ENCODE results near the gene ANKZF1.

ANKZF1 gene

DNA sequence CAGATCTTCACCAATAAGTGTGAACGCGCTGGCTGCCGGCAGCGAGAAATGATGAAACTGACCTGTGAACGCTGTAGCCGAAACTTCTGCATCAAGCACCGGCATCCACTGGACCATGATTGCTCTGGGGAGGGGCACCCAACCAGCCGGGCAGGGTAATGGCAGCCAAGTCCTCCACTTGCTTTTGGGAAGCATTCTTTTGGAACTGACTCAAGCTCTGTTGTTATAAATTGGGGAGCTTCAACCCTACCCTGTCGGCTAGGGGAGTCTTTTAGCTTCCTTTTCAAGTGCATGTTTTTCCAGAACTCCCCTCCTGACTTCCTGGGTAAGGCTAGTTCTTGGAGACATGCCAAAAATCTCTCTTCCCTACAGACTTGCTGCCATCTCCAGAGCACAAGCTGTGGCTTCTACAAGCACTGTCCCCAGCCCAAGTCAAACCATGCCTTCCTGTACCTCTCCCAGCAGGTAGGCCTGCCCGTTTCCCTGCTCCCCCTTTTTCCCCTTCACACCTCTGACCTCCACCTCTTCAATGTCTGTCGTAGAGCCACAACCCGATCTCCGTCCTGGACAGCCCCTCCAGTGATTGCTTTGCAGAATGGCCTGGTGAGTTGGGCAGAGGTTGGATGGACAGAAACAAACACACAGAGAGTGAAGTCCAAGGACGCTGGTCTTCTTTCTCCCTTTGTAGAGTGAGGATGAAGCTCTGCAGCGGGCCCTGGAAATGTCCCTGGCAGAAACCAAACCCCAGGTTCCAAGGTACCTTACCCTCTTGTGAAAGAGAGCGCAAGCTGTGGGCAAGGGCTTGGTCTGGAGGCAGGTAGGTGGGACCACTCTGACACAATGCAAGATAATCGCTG, 21.5 kb upstream of the ANKZF1 start:
- DNase-seq: no peak

DNA sequence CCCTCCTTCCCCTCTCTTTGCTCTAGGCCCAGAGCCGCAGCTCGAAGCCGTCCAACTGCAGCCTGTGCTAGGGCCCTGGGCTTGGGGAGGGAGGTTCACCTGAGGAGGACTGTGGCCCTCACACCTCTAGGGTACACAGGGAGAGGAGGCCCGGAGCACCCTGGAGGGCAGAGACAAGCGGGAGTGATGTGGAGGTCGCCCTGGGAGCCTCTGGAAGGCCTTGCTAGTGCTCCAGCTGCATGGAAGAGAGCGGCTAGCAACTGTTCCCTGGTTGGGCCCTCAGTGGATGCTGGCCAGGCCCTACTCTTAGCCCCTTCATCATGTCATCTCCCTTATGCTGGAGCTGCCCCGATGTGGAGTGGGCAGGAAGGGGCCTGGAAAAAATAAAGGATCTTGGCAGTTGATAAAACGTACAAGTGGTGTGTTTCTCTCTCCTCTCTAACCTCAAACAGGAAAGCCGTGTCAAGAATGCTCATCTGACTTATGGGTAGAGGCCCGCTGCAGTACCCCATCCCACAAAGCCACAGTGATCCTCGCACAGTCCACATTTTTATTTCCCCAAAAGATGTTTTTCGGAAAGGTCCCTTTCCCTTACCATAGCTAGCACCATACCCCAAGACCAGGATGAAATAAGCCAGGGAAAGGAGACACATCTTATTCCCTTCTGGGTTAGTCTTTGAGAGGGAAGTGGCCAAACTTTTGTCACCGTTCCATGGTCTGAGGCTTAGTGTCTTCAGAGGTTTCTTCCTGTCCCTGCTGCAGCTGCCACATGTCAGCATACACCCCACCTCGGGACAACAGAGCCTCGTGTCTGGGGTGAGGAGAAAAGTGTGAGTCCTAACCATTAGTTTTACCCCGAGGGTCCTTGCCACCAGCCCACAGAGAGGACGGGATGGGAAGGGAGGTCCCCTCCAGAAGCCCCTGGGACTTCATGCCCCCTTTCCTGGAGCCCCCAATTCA, 20.1 kb upstream of the ANKZF1 start:
- no peak for DNase-seq

DNA sequence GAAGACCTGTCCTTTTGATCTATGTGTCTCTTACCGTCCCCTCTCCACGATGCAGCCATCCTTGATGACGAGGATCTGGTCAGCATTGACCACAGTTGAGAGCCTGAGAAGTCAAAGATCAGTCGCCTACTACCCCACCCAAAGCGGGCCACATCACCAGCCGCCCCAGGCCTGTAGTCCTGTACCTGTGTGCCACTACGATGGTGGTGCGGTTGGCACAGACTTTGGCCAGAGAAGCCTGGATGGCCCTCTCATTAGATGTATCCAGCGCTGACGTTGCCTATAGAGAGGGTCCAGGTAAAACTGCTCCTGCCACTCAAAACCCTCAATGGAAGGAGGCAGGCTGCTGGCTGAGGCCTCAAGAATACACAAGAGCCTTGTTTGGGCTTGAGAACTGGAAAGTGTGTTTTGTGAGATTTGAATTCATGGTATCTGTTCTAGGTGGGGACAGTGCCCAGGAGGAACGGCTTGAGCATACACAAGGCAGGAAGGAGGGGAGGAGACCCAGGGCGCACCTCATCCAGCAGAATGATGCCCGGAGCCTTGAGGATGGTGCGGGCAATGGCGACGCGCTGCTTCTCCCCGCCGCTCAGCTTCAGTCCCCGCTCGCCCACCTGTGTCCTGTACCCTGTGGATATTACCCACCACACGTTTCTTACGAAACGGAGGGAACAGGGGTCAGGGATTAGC, 19.3 kb upstream of the ANKZF1 start:
- DNase-seq: no peak

DNA sequence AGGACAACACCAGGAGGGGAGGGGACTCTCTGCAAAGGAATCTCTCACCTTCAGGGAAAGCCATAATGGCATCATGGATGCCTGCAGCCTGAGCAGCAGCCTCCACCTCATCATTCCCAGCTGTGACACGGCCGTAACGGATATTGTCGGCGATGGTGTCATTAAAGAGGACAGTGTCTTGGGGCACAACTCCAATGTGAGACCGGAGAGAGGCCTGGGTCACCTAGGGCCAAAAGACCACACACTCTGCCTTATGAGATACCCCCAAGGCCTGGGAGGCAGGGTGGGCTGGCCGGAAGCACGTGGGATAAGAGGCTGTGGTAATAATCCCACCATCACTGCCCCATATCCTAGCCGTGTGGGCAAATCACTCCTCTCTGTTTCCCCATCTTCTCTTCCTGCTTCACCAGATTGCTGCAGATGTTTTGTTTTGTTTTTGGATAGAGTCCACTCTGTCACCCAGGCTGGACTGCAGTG, 18.7 kb upstream of the ANKZF1 start:
- DNase-seq: no peak

DNA sequence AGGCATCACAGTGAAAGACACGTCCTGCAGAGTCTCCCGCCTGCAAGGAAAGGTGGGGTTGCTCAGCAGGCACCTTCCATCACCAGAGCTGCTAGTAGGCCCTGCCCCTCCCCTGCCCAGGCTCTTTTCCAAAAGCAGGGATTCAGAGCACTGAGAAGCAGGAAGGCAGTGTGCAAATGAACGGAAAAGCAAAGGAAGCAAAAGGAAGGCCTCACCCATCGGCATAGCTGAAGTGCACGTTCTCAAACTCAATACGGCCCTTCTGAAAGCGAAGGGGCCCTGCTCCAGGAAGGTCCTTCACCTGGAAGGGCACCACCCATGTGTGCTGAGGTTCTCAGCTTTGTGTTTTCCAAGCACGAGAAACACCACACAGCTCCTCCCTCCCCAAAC, 16.6 kb upstream of the ANKZF1 start:
- DNase-seq: no peak

DNA sequence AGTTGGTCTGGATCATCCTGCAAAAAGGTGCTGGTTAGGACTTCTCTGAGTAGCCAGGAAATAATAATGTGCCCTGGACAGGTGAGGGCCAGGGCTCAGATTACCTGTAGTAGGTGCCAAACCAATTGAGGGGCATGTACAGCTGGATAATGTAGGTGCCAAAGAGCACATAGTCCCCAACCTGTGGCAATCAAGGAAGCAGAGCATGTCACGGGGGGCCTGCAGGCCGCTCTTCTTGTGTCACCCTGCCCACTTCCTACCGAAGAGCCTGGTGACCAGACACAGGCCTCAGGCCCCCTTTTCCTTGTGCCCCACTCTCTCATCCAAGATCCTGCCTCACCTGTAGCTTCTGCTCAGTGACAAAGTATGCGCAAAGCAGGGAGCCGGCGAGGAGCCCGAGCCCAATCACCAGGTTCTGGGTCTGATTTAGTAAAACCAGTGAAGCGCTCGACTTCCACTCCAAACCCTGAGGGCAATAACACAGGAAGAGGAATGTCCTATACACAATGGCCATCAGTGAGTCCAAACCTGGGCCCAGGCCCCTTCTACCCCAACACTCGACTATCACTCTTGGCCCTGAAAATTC, 16.0 kb upstream of the ANKZF1 start:
- DNase-seq: no peak

DNA sequence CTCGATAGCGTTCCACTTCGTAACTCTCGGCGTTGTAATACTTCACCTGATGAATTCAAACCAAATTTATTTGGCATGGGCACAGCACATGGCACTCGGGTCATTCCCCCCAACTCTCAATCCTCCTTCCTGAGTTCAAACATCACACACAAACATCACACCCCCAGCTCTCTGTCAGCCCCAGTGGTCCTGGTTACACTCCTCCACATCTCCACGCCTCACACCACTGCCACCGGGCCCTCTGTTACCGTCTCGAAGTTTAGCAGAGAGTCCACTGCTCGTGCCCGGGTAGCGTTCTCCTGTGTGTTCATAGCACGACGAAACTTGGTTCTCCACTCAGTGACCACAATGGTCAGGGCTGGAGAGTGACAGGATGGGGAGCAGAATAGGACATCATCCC, 15.5 kb upstream of the ANKZF1 start:
- no peak for DNase-seq

DNA sequence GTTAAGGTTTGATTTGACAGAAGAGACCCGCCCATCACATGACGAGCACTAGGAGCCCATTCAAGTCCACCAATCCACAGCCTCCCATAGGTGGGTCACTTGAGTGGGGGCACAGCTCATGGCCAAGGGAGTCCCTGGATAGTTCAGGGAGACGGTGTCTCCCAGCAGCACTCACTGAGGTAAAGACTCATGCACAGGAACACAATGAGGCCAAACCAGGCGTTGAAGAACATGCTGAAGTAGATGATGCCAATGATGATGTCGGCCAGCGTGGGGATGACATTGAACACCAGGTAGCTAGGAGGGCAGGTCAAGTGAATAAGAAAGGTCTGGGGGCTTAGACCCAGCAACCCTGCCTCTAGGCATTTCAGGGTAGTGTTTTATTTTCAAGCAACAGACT, 14.8 kb upstream of the ANKZF1 start:
- no peak for DNase-seq

DNA sequence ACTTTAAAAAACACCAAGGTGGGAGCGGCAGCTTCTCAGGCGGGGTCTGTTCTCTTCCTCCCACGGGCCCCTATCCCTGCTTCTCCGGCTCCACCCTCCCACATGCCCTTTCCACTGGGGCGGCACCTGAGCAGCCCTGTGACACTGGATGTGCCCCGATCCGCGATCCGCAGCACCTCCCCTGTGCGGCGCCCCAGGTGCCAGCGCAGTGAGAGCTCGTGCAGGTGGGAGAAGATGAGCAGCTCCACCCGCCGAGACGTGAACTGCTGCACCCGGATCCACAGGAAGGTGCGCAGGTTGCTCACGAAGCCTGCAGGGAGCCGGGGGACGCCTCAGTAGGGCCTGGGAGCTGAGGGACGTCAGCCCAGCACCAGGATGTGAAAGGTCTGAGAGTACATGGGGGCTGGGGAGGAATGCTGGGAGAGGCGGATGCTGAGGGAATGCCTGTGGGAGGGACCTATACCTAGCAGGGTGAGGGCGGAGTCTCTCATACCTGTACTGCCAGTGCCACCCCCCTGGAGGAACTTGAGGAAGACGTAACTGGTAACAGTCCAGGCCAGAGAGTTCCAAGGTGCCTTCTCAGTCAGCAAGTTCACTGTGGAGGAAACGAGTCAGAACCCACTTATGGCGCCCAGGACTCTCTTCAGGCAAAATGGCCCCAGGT, 13.6 kb upstream of the ANKZF1 start:
- DNase-seq: no peak

DNA sequence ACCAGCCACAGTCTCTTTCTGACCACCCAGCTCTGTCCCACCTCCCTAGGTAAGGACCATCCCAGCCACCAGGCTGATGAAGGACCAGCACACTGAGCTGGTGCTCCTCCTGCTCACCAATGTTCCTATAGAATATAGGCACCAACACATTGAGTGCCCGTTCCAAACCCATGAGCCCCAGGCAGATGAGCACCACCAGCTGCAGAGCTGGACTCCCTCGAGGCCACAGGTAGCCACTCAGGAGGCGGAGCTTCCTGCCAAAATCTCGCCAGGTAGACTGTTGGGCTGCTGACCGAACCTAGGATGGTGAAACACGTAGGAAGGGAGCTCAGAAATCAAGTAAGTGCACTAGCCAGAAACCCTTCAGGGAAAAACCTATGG, 13.1 kb upstream of the ANKZF1 start:
- no peak for DNase-seq

DNA sequence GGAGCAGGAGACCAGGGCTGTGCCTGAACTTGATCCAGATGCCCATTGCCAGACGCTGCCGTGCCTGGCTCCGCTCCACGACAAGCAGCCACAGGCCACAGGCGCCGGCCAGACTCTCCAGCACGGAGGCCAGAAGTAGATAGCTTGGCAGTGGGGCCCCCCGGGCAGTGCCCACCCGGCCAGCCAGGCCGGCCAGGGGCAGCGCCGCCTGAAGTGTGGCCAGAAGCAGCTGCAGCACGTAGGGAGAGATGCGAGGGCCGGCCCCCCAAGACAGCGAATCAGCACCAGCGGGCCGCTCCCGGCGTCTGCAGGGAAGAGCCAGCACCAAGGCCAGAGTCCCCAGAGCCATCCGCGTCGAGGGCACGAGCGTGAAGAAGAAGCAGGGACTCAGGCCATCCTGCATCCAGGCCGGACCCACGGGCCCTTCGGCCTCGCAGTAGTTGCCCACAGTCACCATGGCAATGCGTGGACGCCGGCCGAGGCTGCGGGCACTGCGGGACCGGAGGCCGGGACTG, 11.3 kb upstream of the ANKZF1 start:
- no peak for DNase-seq

DNA sequence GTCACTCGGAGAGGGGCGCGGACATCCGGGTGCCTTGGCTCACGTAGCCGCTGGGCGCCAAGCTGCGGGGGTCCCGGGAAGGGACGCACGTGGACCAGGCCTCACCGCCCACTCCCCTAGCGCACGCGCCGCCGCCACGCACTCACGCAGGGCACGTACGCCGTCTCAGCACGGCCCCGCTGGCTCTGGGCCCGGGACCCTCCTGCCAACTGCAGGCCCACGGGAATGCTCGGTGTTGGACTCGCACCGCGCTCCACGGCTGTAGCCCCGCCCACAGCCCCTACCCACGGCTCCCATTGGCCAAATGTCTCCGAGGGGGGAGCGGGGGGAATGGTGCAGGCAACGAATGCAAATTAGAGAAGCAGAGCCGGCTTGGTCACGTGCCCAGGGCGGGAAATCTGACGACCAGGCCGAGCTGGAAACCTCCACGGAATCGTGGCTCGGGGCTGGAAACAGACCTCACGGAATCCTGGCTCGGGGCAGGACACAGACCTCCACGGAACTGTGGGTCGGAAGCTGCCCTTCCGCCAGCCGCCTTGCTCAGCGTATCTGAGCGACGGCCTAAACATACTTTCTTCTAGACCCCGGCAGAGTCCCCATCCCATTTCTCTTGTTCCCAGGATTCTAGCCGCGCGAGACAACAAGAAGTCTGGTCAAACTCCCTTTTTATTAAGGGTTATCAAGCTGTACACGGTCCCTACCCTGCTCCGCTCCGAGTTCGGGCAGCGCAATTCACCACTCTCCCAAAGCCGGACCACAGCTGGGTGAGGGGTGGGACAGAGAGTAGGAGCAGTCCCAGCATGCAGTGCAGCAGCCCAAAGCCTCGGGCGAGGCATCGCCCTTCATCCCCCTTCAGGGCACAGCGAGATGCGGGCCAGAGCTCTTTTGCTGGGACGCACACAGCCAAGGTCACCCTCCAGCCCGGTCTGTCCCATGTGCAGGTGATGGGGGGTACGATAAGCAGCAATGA, 10.6 kb upstream of the ANKZF1 start, which contains the start of gene ABCB6:
Gene ABCB6 (minus strand): TSS at position 227 of the 970 bp plus-strand sequence. CDS start 285 bp downstream, outside the sequence.
- DNase-seq: peak; percentile 69 to 77

DNA sequence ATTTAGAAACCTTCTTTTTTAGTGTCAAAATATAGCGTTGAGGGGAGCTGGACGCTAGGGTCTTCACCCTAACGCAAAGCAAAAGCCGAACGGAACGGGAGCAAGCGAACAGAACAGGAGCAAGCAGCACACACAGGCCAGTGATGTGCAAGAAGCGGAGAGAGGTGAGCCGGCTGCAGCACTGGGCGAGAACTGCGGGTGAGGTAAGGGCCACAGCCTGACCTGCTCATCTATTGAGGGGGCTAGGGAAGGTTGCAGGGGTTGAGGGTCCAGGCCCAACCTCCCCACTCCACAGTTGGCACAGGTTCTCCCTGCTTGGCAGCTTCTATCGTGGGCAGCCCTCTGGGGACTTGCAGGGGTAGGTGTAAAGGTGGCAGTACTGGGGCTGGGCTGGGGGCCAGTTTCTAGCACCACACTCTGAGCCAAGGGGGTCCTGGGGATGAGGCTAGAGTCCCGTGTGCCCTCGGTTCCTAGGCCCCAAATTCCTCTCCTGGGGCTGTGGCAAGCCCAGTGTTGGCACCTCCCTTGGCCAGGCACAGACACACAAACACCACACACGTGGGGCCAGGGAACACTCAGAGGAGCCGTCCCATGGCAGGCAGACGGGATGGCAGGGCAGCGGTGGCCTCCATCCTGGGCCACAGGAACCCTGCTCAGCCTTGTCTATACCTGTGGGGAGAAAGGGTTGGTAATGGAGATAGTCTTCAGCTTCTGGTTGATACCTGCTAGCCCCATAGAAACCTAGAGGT, 9.6 kb upstream of the ANKZF1 start:
- no peak for DNase-seq

DNA sequence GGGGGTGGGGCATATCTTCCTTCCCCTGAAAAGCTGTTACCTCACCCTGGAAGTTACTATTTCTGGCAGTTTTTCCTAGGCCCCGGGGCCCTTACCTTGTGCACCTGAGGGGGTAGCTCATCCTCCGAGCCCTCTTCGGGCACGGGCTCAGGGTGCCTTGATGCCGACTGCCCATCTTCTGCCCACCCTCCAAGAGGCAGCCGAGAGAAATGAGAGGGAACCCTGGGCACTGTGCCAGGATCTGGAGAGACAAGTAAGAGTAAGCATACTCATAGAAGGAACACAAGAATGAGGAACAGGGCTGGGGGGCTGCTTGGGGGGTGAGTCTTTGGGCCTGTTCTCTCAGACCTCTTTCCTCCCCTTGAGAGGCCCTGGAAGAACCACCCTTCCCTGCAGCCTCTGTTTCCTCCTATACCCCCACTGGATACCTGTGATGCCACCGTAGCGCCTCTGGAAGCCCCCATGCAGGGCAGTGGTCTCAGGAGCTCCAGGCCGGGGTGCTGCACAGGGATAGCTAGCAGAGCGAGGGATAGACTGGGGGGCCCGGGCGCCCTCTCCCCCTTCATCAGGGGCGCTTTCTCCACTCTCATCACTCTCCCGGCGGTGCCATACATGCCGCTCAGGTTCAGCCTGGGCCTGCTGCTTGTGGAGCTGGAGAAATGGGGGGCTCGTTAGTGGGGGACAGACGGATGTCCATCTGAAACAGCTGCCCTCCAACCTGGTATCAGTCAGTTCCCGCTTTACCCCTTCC, 8.8 kb upstream of the ANKZF1 start:
- no peak for DNase-seq

DNA sequence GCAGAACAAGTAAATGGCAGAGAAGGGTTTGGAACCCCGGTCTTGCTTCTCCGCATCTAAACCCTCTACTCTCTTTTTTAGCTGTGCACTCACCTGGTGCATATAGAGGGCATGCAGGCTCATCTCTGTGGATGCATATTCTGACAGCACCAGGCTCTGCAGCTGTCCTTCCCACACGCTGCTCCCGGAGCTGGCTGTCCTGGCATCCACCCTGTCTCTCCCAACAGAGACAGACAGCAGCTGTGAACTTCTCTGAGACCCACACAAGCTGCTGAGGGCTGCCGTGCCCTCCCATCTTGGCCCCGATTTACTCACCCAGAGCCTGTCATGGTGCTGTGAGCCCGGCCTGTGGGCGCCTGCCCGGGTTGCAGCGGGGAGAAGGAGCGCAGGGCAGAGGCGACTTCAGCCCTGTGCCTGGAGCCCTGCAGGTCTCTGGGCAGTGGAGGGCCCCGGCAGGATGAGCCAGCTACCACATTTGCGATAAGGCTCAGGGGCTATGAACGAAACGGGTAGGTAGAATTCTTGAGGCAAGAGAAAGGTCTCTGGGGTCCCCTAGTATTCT, 7.6 kb upstream of the ANKZF1 start:
- no peak for DNase-seq

DNA sequence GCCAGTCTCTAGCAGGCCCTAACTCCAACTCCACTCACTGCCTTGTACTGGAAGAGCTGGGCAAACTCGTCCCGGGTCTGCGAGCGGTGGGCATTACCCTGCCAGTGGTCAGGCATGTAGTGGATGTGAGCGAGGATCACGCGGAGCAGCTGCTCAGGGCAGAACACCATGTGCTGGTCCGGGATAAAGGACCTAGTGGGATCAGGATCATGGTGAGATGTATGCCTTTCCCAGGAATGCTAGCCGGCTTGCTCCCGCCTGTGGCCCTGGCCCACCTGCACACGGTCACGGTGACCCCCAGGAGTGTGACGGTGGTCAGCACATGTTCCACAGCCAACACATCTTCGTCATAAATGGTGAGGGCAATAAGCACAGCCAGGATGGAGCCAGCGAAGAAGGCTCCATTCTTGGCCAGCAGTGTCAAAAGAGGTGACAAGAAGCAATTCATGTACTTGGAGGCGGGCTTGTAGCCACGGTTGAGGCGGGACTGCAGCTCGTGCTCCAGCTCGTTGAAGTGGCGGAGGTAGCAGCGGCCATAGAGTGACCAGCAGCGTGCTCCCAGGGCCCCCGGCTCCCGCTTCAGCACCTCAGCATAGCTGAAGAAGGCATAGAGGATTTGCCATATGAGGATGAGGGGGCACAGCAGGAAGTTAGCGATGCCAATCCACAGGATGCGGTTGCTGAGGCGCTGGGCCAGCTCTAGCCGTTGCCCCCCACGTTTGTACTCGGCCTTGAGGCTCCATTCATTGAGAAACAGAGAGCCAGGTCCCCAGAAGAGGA, 5.6 kb upstream of the ANKZF1 start:
- DNase-seq: no peak

DNA sequence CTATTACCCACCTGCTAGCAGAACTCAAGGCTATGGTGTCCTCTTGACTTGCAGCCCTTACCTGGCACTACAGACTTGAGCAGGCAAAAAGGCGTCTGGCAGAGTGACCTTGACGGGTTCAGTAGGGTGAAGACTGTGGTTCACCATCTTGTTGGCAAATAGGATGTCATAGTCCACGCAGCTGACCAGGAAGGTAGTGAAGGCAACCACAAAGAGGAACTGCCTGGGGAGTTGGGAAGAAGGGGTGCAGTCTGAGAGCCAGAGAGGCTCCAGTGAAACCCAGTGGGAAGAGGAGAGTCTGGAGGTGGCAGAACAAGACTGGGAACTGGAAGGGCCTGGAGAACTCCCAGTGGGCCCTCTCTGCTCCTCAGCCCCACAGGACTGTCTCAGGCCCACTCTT, 4.3 kb upstream of the ANKZF1 start:
- DNase-seq: no peak

Measured in cerebellar nuclear complex (tissue), 1 donor.